GM23338 (cell line): ENCODE data around the gene RAB22A. TPM values are rescaled to one million over a fixed set of nuclear protein-coding genes. Genes with fewer than 3 reads are reported as not detected.

Experiments used
- ATAC-seq: fragments of 200-7000 bp; cut with Tn5 transposase; 3 replicates; pipeline ENCODE4 v1.9.1; 2020
- DNase-seq: peaks from one replicate; pipeline ENCODE4 v3.0.0-alpha.2; 2015; ENCODE audit warnings: low spot score
- H2AFZ ChIP-seq: fragments of 200-600 bp; sonication (generic); 2 replicates; pipeline ENCODE4 v1.8.0; 2016; ENCODE audit warnings: antibody characterized with exemption, mild to moderate bottlenecking, moderate library complexity
- H3F3A ChIP-seq: fragments of 200-600 bp; sonication (generic); replicated peaks from 2 replicates; pipeline ENCODE4 v1.8.0; 2017; ENCODE audit warnings: antibody characterized with exemption, mixed run types, low read depth
- H3K27ac ChIP-seq: fragments of 200-600 bp; sonication (generic); 2 replicates; pipeline ENCODE4 v1.6.1; 2016; ENCODE audit warnings: low read depth
- H3K27me3 ChIP-seq: fragments of 200-600 bp; sonication (generic); 2 replicates; pipeline ENCODE4 v1.8.0; 2016; ENCODE audit warnings: mild to moderate bottlenecking, mixed run types, moderate library complexity; ENCODE audit not compliant: insufficient read depth
- H3K36me3 ChIP-seq: fragments of 200-600 bp; sonication (generic); 2 replicates; pipeline ENCODE4 v1.8.0; 2016; ENCODE audit warnings: mild to moderate bottlenecking; ENCODE audit not compliant: insufficient read depth
- H3K4me1 ChIP-seq: fragments of 200-600 bp; sonication (generic); 2 replicates; pipeline ENCODE4 v1.8.0; 2016; ENCODE audit warnings: mild to moderate bottlenecking, moderate library complexity; ENCODE audit not compliant: insufficient read depth
- H3K4me2 ChIP-seq: fragments of 200-600 bp; sonication (generic); 2 replicates; pipeline ENCODE4 v1.7.1; 2017; ENCODE audit warnings: mixed run types
- H3K4me3 ChIP-seq: fragments of 200-600 bp; sonication (generic); 2 replicates; pipeline ENCODE4 v1.6.1; 2016; ENCODE audit warnings: mixed run types
- H3K79me2 ChIP-seq: fragments of 200-600 bp; sonication (generic); replicated peaks from 2 replicates; pipeline ENCODE4 v1.8.0; 2017; ENCODE audit warnings: mild to moderate bottlenecking; ENCODE audit not compliant: insufficient read depth
- H3K9me2 ChIP-seq: fragments of 200-600 bp; sonication (generic); 2 replicates; pipeline ENCODE4 v1.8.0; 2017; ENCODE audit not compliant: insufficient read depth
- H4K20me1 ChIP-seq: fragments of 200-600 bp; sonication (generic); replicated peaks from 2 replicates; pipeline ENCODE4 v1.8.0; 2017; ENCODE audit warnings: mild to moderate bottlenecking; ENCODE audit not compliant: insufficient read depth
- H3K27ac Mint-ChIP-seq: 2 replicates; pipeline ENCODE4 v1.8.0; 2020; ENCODE audit warnings: inconsistent platforms, mild to moderate bottlenecking, moderate library complexity, mixed read lengths
- H3K27me3 Mint-ChIP-seq: 3 replicates; pipeline ENCODE4 v1.8.0; 2022; ENCODE audit warnings: low read depth, mild to moderate bottlenecking, moderate library complexity, mixed read lengths, inconsistent platforms; ENCODE audit not compliant: insufficient read depth, poor library complexity
- H3K36me3 Mint-ChIP-seq: 3 replicates; pipeline ENCODE4 v1.8.0; 2021; ENCODE audit warnings: low read depth, mild to moderate bottlenecking, inconsistent platforms, moderate library complexity, mixed read lengths
- H3K4me1 Mint-ChIP-seq: 3 replicates; pipeline ENCODE4 v1.8.0; 2020; ENCODE audit warnings: mild to moderate bottlenecking, inconsistent platforms, mixed read lengths
- H3K4me3 Mint-ChIP-seq: 3 replicates; pipeline ENCODE4 v1.8.0; 2021; ENCODE audit warnings: moderate library complexity, mild to moderate bottlenecking, inconsistent platforms, mixed read lengths
- H3K9me3 Mint-ChIP-seq: 3 replicates; pipeline ENCODE4 v1.8.0; 2020; ENCODE audit warnings: moderate library complexity, mild to moderate bottlenecking, inconsistent platforms, mixed read lengths
- CREB1 ChIP-seq: fragments of 250-450 bp; sonication (Bioruptor Pico); IDR thresholded peaks from 2 replicates; pipeline ENCODE4 v1.5.0; 2020; ENCODE audit warnings: low read depth, mild to moderate bottlenecking, moderate library complexity
- CTCF ChIP-seq, 2 experiments: fragments of 200-600 bp in 1 of 2; sonication (generic) in 1 of 2; conservative IDR thresholded peaks; 2 replicates each; pipeline versions ENCODE4 v1.5.1 to v1.6.1; 2016 to 2017; ENCODE audit warnings: antibody characterized with exemption in 2 of 2, low read depth in 2 of 2, mild to moderate bottlenecking in 2 of 2, moderate library complexity in 1 of 2
- ETS1 ChIP-seq: IDR thresholded peaks from 2 replicates; pipeline ENCODE4 v1.6.1; 2016; ENCODE audit warnings: antibody characterized with exemption
- EZH2 ChIP-seq: fragments of 200-600 bp; sonication (generic); IDR thresholded peaks from one replicate; pipeline ENCODE4 v1.8.0; 2017; ENCODE audit warnings: antibody characterized with exemption, mild to moderate bottlenecking, low read depth; ENCODE audit not compliant: unreplicated experiment
- EZH2phosphoT487 ChIP-seq: fragments of 200-600 bp; sonication (generic); IDR thresholded peaks from one replicate; pipeline ENCODE4 v1.8.1; 2018; ENCODE audit warnings: antibody characterized with exemption; ENCODE audit not compliant: unreplicated experiment
- JUNB ChIP-seq: IDR thresholded peaks from one replicate; pipeline ENCODE4 v1.6.1; 2016; ENCODE audit warnings: antibody characterized with exemption; ENCODE audit not compliant: unreplicated experiment
- NANOG ChIP-seq: IDR thresholded peaks from 2 replicates; pipeline ENCODE4 v1.6.1; 2016; ENCODE audit warnings: antibody characterized with exemption, borderline replicate concordance
- POLR2AphosphoS5 ChIP-seq: IDR thresholded peaks from 2 replicates; pipeline ENCODE4 v1.6.1; 2016; ENCODE audit warnings: antibody characterized with exemption, low read depth
- REST ChIP-seq: IDR thresholded peaks from one replicate; pipeline ENCODE4 v1.6.1; 2018; ENCODE audit warnings: antibody characterized with exemption; ENCODE audit not compliant: unreplicated experiment
- STAT1 ChIP-seq: IDR thresholded peaks from one replicate; pipeline ENCODE4 v1.6.1; 2016; ENCODE audit warnings: antibody characterized with exemption; ENCODE audit not compliant: unreplicated experiment
- ZNF114 ChIP-seq: fragments of 250-450 bp; sonication (Bioruptor Pico); IDR thresholded peaks from 2 replicates; pipeline ENCODE4 v1.5.0; 2020; ENCODE audit warnings: mild to moderate bottlenecking, moderate library complexity
- ZNF331 ChIP-seq: fragments of 250-450 bp; sonication (Bioruptor Pico); IDR thresholded peaks from 2 replicates; pipeline ENCODE4 v1.5.0; 2020; ENCODE audit warnings: low read depth, mild to moderate bottlenecking, moderate library complexity
- ZNF462 ChIP-seq: fragments of 250-450 bp; sonication (Bioruptor Pico); IDR thresholded peaks from 2 replicates; pipeline ENCODE4 v1.5.0; 2020; ENCODE audit warnings: mild to moderate bottlenecking, moderate library complexity
- polyA plus RNA-seq: library from polyadenylated mRNA; unstranded; fragments of >200 nt; fragmentation: Nextera tagmentation; extraction: Ambion mirVana; gene quantifications from 2 replicates; pipeline ENCODE4 v1.2.1, GENCODE V29; 2016
- total RNA-seq: library from RNA; depleted of rRNA; stranded (reverse); fragments of >200 nt; shearing (Covaris generic); gene quantifications from 2 replicates; pipeline ENCODE4 v1.2.3, GENCODE V29; 2014

Gene RAB22A
- total and polyA plus RNA-seq, 2 experiments from 2014 or later: 3.3 to 6.8 TPM

- Mint-ChIP-seq H3K36me3 (peaks cover 8% of the 10 kb centered on the region), H3K4me1 (no peaks in the 10 kb centered on the region), H3K27ac (no peak overlapping the region), H3K9me3 (peaks cover 3% of the 10 kb centered on the region; the same call in 1 of the 3 replicates), H3K27me3 (no peaks in the 10 kb centered on the region), H3K4me3 (no peak overlapping the region)
- ATAC-seq: no peak
- Histone ChIP-seq H2AFZ (no peak overlapping the region), H3K27me3 (no peaks in the 10 kb centered on the region), H3K27ac (no peak overlapping the region), H3K4me1 (no peaks in the 10 kb centered on the region), H3K36me3 (no peaks in the 10 kb centered on the region), H4K20me1 (peaks cover 6% of the 10 kb centered on the region; the same call in 1 of the 2 replicates), H3K4me3 (no peak overlapping the region), H3K9me2 (no peaks in the 10 kb centered on the region), H3F3A (no peaks in the 10 kb centered on the region), H3K4me2 (no peak overlapping the region), H3K79me2 (peaks cover 28% of the 10 kb centered on the region)
- no peak for DNase-seq
- TF ChIP-seq ZNF331 (CRISPR knock-in tag) (no peak), EZH2phosphoT487 (no peak), JUNB (no peak), ZNF462 (CRISPR knock-in tag) (no peak), EZH2 (no peak), POLR2AphosphoS5 (no peak), ETS1 (no peak), REST (no peak), NANOG (no peak), STAT1 (no peak), ZNF114 (CRISPR knock-in tag) (no peak), CTCF (conservative IDR thresholded peaks at IDR 0.05; ENCODE audit: low read depth in 2 of 2) (no peak), CREB1 (CRISPR knock-in tag) (no peak)
Measured at GRCh38 chr20:58287638-58288037, 21.9 kb upstream of the RAB22A start.
